ENCODE measurements around the gene ANKDD1A. TPM values are rescaled to one million over a fixed set of nuclear protein-coding genes. Genes with fewer than 3 reads are reported as not detected.

ANKDD1A gene
- total RNA-seq: 1 to 10 TPM; 4.0 to 4.8 TPM

DNA sequence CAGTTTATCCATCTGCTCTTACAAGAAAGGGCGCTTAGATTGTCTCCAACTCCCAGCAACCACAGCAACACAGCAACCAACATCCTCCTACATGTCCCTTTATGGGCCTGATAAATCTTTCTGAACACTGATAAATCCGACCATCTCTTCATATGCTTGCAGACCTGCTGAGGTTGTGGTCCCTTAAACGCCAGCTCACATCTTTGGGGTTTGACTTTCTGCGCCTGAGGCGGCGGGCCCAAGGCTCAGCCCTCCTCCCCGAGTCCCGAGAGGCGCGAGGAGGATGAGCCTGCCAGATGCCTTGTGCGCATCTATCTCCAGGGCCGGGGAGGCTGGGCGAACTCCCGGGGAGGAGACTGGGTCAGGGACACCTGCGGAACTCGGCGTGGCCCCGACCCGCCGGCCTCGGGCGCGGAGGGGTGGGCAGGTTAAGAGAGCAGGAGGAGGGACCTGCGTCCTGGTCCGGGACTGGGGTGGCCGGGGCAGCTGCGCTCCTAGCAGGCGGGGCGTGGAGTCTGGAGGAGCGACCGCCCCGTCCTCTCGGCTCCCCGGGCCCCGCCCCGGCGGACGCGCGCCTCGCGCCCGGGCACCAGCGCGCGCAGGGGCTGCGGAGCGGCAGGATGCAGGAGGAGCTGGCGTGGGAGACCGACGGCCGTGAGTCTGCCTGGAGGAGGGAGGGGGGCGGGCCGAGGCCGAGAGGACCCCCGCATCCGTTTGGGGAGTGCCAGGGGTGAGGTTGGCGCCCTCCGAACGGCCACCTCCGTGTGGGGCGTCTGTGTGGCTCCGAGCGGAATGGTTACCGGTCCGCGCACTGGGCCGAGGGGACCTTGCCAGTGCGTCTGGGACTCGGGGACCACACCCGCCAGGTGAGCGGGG, at the start of gene ANKDD1A:
Gene ANKDD1A, plus strand, starts transcription at position 592 of the 876 bp plus-strand sequence. Its CDS starts 29 bp downstream, at position 621.

DNA sequence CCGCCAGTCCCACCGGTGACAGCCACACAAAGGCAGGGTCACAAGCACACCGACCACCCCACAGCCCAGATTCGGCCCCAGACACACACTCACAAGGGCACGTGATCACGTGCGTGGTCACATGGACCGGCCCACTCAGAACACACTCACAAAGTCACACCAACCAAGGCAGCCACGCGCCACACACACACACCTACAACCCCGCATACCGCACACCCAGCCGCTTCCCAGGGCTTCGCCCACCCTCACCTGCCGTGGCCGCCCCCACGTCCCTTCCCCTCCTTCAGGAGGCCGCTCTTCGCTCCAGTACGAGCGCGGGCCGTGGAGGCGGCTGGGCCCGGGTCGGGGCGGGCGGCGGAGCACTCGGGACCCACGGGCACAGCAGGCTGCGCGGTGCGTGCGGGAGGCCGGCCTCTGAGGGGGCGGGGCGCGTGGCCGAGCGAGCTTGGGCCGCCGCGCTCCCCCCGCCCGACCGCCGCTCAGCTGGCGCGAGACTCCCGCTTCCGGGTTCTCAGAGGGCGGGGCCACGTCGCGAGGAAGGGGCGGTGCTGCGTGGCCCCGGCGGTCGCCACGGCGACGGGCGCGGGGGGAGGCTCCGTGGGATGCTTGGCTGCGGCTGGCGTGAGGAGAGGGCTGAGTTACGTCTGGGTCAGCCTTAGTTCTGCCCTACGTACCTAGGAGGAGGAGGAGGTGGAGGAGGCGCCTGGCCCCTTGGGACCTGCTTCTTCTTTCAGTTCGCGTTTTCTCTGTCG, 77.9 kb downstream of the ANKDD1A start, which contains the start of gene SPG21:
Gene SPG21, minus strand, starts transcription at position 499 of the 752 bp plus-strand sequence. CDS start 6,345 bp downstream, outside the sequence.

Other genes with a start within 250 kb of the ANKDD1A start
- under 1 TPM; under 0.01 to 0.34 TPM for gene RBPMS2, start 136.3 kb upstream of the ANKDD1A start, total RNA-seq
- 10 to 100 TPM; 11.0 to 11.7 TPM for gene PIF1, start 86.3 kb upstream of the ANKDD1A start, total RNA-seq
- 10 to 100 TPM; 49.2 to 58.3 TPM for gene PLEKHO2, start 70.0 kb upstream of the ANKDD1A start, total RNA-seq
- 100 to 1,000 TPM in 1 of 2 donors, 10 to 100 TPM in 1; 98.4 to 104 TPM for gene SPG21, start 78.0 kb downstream of the ANKDD1A start, total RNA-seq
- 10 to 100 TPM; 23.1 to 31.3 TPM for gene MTFMT, start 117.7 kb downstream of the ANKDD1A start, total RNA-seq
- gene SLC51B, start 133.5 kb downstream of the ANKDD1A start, total RNA-seq: not detected
- gene RASL12, start 156.1 kb downstream of the ANKDD1A start, total RNA-seq: under 1 TPM; 0.33 to 0.69 TPM
- gene KBTBD13, start 164.8 kb downstream of the ANKDD1A start, total RNA-seq: not detected
- gene UBAP1L, start 203.3 kb downstream of the ANKDD1A start, total RNA-seq: 10 to 100 TPM in 1 of 2 donors, 1 to 10 TPM in 1; 5.2 to 11.0 TPM
- 10 to 100 TPM; 18.2 to 24.3 TPM for gene PDCD7, start 221.9 kb downstream of the ANKDD1A start, total RNA-seq